ENCODE data around the gene DNAH1.

DNAH1 gene

GRCh38 chr3:52291508-52292181 is 24.5 kb upstream of the DNAH1 start:
- peak; percentile 49 for DNase-seq

DNA sequence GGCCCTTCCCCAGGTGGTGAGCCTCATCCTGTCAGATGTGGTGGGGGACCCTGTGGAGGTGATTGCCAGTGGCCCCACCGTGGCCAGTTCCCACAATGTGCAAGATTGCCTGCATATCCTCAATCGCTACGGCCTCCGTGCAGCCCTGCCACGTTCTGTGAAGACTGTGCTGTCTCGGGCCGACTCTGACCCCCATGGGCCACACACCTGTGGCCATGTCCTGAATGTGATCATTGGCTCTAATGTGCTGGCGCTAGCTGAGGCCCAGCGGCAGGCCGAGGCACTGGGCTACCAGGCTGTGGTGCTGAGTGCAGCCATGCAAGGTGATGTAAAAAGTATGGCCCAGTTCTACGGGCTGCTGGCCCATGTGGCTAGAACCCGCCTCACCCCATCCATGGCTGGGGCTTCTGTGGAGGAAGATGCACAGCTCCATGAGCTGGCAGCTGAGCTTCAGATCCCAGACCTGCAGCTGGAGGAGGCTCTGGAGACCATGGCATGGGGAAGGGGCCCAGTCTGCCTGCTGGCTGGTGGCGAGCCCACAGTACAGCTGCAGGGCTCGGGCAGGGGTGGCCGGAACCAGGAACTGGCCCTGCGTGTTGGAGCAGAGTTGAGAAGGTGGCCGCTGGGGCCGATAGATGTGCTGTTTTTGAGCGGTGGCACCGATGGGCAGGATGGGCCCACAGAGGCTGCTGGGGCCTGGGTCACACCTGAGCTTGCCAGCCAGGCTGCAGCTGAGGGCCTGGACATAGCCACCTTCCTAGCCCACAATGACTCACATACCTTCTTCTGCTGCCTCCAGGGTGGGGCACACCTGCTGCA is 23.7 kb upstream of the DNAH1 start:
- no peak for DNase-seq

DNA sequence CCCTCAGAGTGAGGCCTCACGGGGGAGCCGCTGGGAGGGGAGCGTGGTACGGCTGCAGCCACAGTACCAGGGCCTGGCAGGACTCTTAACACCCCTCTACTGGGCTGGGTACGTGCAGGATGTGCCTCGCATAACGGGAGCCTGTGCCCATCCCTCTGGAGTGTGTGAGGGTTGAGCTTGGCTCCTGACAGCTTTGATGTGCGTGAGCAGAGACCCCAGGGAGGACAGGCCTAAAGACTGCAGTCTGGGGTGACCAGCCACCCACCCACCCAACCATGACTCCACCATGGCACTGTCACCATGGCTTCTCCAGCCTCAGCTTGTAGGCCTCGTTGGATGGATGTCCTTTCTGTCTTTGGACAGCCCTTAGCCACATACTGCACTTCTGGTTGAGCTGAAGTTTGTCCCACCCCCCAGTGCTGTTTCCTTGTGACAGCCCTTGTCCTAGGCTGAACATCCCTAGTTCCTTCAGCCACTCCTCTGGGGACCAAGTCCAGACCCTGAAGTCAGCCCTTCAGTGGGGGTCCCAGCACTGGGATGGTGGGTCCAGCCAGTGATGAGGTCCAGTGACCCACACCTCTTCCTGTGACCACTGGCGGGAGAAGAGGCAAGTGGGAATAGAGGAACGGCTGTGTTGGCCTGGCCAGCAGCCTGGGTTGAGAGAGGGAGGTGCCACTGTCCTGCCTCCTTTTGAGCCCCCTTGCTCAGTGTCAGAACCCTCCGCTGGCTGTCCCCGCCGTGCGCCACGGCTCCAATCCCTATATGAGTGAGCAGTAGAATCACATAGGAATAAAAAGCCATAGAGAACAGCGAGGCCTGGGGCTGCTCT is 22.4 kb upstream of the DNAH1 start:
- DNase-seq: no peak

DNA sequence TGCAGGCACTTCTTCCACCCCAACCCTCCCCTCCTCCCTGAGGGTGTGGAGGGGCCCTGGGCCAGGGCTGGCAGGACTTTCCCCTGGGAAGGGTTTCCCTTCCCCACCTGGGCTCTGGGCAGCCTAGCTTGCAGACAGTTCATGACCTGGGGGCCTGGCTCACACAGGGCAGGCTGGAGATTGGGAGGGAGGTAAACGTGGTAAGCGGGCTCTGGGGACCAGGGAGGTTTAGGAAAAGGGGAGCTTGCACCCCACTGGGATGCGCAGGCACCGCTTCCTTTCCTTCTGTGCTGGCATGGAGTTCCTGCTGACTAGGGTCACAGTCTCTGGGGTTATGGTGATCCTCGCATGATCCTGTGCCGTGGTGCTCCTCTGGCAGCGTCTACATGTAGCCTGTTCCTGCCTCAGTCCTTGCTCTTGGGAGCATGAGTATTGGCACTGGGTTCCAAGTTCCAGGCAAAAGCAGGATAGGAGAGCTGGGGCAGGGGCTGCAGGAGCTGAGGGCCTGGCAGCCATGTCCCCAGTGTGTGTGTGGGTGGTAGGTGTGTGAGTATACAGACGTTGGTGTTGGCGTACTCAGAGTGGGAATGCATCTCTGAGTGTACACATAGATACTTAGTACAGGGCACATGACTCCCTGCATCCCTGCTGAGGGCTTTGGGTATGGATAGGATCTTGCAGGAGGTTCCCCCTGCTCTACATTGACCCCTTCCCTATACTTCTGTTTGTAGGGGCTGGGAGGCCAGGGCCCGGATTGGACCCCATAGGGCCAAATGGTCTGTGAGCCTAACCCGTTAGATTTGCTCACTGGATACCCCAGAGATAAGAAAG is 21.6 kb upstream of the DNAH1 start:
- no peak for DNase-seq

- no peak for DNase-seq
Measured at GRCh38 chr3:52295671-52296208, 20.4 kb upstream of the DNAH1 start.

DNA sequence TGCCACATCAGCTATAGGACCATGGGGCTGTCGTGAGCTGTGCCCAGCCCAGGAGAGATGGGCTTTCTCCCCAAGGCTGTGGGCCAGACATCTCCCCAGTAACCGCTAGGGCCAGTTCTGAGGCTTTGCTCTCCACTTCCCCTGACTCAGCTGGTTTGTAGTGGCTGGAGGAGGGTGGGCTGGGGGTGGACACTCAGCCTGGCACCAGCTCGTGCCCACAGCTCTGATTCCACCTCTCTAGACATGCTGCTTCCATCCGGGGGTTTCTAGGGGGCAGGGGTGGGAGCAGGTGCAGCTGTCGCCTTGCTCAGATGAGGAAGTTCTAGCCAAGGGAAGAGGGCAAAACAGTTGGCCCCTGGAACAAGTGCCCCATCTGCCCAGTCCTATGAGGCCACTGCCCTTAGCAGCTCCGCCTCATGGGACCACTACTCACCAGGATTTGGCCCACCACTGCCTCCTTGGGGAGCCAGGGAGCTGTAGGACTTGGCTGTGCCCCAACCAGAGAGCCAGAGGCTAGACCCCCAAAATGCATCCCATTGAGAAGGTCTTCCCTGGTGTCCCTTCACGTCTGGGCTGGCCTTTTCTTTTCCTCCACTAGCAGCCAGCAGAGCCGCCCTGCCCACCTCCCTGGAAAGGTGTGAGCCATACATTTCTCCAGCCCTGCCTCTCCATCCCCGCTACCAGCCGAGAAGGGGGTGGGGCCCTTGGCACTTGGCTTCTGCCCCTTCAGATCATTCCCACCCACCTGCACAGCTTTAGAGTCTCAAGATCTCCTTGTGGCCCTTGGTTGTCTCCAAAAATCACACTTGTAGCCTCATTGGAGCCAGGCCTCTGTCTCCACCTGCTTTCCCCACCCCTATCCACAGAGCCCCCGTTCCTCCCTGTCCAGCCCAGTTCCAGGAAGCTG is 18.6 kb upstream of the DNAH1 start:
- no peak for DNase-seq

GRCh38 chr3:52298149-52299098 is 17.7 kb upstream of the DNAH1 start:
- no peak for DNase-seq

DNA sequence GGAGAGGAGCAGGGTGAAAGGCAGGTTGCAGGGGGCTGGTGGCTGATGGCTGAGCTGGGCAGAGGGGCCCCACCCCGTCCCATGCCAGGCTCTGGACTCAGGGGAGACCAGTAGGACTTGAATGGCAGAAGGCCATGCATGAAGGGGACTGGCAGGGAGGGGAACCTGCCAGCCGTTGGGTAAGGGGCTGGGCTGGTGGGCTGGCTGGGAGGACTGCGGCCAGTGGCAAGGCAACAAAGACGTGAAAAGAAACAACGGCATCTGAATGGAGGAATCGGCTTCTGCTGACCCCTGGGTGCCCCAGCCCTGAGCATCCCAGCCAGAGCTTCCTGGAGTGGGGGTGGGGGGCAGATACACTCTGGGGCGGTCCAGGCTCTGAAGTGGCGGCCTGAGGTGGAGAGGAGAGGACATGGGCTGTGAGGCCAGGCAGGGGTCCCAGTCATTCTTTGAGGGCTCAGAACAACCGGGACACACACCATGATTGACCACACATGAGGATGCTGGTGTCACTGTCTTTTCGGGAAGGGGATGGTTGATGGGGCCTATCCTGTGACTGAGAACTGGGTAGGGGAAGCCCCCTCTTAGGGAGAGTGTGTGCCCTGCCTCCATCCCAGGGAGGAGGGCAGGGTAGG is 16.8 kb upstream of the DNAH1 start:
- DNase-seq: no peak

DNA sequence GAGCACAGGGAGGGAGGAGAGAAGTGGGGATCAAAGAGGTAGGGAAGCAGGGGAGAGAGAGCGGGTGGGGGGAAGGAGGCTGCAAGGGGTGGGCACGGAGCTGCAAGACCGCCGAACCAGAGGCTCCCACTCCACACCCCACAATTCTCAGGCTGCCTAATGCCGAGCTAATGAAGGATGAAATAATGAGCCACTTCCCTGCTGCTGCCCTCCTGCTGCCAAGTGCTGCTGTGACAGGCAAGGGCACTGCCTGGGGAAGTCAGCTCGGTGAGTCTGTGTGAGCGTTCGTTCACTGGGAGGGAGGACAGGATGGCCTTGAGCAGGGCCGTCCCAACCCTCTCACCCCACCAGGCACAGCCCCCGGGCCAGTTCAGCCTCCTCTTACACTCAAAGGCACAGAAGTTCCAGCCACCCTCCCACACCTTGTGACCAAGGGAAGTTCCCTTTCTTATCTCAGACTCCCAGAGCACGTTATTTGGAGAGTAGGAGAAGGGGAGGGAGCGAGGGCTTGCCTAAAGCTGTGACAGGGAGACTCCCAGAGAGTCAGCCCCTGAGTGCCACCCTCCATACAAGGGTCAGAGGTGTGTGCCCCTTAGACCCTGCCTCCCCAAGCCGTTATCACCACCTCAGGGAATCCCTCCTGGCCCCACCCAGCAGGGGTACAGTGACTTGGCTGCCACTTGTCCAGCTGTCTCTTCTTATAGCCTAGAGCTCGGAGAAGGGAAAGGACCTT is 16.1 kb upstream of the DNAH1 start:
- no peak for DNase-seq

DNA sequence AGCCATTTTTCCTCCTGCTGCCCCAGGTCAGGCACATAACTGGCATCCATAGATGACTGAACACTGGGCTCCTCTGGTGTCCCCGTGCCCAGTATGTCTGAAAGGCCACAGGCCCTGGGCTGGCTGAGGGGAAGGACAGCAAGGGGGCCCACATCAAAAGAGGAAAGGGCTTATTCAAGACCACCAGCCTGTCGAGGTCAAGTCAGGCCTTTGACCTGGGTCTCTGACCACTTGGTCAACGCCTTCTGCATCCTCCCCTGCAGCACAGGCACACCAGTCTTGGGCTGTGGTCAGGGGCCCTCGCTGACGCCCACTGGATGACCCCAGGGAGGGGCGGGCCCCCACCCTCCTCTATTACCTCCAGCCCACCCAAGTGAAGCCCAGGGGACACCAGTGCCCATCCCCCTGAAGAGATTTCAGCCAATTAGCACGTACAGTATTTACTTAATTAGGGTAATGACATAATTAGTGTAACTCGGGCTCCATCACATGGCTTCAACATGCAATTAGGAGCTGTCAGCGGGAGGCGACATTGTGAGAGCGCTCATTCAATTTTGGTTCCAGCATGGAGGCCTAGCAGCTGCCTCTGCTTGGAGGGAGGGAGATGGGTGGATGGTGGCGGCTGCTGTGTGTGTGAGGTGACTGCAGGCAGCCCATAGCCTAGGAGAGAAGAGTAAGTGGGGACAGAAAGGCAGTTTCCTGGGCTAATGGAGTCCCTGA is 13.5 kb upstream of the DNAH1 start:
- no peak for DNase-seq

GRCh38 chr3:52303811-52304210 is 12.3 kb upstream of the DNAH1 start:
- DNase-seq: no peak

DNA sequence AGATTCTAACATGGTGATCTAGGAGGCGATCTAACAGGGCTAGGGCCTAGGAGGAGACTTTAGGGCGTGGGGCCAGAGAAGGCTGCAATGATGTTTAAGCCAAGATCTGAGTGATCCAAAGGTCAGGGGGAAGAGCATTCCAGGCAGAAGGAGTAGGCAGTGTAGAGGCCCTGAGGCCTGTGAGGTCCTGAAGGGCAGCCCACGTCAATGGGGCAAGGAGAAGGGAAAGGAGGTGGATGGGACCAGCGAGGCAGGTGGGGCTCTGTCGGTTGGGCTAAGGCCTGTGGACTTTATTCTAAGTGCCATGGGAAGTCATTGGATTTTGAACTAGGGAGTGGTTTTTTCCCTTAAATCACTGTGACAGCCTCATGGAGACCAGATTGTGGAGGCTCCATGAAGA is 10.2 kb upstream of the DNAH1 start:
- DNase-seq: no peak

- DNase-seq: no peak
Measured at GRCh38 chr3:52306978-52307377, 9.1 kb upstream of the DNAH1 start.

DNA sequence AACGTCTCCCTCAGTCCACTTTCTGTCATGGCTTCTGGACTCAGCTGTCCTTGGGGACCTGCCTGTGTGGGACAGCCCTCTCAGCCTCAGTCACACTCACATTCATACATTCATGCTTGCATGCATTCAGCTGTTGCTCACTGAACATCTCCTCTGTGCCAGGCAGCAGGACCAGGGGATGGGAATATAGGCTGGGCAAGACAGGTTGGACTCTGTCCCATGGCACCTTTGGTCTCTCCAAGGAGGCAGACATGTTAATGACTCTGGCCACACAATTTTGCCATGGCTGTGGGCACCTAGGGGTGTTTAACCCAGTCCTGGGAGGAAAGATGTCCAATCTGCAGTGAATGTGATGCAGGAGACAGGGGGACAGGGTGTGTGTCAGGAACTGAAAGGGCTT is 7.8 kb upstream of the DNAH1 start:
- no peak for DNase-seq

- peak; percentile 36 for DNase-seq
Measured at GRCh38 chr3:52310861-52311575, 5.1 kb upstream of the DNAH1 start.

DNA sequence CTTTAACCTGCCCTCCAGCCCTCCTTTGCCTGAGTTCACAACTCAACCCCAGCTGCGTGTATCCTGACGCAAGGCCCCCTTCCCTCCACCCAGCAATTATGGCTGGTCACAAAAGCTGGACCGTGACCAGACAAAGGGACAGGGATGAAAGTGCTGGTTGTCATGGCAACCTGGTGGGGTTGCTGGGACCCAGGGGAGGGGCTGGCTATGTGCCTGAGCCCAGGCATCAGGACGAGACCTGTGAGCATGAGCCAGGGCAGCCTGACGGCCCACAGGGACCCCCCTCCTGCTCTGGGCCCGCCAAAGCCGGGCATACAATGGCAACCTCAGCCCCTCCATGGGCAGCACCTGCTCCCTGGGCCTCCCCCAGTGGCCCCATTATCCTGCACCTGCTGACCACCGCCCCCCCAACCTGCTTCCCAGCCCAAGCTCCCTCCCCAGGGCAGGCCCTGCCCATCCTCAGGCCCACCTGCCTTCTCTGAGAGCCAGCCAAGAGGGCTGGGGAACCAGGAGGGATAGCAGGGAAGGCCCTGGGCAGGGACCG is 4.5 kb upstream of the DNAH1 start:
- DNase-seq: no peak

DNA sequence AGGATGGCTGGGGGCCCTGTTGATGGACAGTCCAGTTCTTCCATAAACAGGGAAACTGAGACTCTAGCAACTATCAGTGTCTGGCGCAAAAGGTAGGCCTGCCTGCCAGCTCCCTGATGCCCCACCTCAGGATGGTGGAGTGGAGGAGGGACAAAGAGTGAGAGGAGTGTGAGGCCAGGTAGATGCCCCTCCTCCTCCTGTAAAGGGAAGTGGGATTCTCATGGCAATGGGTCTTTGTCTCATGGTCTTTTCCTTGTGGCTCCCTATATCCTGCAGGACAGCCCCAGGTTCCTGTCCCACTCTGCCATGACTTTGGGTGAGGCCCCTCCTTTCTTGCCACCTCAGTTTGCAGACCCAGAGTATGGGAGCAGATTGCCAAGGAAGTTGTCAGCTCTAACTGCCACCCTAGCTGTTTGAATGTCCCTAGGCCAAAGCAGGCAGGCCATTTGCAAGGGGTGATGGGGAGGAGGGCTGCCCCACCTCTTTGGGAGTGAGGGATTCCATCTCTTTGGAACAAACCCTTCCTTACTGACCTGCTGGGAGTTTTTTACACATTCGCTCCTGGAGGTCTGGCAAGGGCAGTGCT is 2.8 kb upstream of the DNAH1 start:
- no peak for DNase-seq
